RKO (cell line): ENCODE results near the gene ERGIC1.
A peak's percentile ranks its signal among the peaks of the same experiment; 100 is the strongest.
"Not testable (repeated sequence)": the region's sequence is repeated elsewhere in the genome, so short reads cannot be mapped to it uniquely, and the experiment has no call there.

Source experiments
- DNase-seq: peaks from one replicate; pipeline ENCODE4 v3.0.0-alpha.2; 2016; ENCODE audit warnings: low spot score

Gene ERGIC1

DNA sequence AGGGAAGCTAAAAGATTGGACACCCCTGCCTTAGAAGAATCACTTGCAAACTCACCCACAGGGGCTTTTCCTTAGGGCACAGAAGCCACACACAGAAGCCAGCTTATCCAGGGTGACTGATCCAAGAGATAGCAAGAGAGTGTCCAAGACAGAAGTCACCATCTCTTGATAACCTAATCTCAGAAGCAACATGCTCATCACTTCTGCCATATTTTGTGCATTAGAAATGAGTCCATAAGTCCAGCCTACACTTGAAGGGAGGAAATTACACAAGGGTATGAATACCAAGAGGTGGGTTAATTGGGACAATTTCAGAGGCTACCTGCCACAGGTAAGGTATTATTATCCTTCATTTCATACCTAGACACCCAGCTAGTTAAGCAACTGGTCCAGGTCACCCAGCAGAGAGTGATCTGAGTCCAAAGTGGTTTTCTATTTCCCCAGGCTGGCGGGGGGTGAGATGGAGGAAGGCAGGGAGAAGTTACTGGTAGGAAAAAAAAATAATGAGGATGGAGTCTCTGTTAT lies 3.7 kb upstream of the ERGIC1 start:
- no peak for DNase-seq

GRCh38 chr5:172830876-172831662 lies 3.0 kb upstream of the ERGIC1 start:
- DNase-seq = peak; percentile 81

GRCh38 chr5:172832383-172833315 lies 1.4 kb upstream of the ERGIC1 start:
- DNase-seq = no peak

- DNase-seq = no peak
Measured at GRCh38 chr5:172833372-172833685, 722 bp upstream of the ERGIC1 start.

DNA sequence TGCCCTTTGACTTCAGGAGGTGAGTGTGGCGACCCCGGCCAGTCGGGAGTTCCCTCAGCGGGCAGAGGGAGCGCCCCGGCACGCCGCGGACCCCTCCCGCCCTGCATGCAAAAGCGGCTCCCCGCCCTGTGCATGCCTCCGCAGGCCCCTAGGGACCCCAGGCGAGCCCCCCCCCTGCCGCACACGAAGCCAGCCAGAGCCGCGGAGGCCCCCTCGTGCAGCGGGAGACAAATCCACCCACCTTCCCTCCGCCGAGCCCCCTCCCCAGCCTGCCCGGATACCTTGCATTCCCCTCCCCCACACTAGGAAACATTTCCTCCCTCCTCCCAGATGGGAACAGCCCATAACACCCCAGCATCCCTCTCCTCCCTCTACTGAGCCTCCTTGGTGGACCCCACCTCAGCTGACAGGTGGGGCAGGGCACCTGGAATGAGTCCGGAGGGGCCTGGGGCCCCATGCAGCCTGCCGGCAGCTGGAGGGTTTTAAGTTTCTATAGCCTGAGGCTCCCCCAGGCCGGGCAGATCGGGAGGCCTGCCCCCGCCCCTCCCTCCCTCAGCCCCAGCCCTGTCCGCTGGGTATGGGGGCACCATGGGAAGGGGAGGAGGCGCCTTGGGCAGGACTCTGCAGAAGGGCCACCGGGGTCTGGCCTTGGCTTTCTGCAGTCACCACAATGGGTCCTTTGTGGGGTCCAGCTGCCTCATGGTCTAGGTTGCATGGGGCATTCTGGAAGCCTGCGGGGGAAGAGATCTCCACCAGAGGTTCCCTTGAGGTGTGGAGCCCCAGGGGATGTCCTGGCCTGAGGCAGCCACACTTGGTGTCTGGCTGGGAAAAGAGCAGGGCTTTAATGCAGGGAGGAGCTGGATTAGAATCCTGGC lies 601 bp downstream of the ERGIC1 start:
- DNase-seq = peak; percentile 25

DNA sequence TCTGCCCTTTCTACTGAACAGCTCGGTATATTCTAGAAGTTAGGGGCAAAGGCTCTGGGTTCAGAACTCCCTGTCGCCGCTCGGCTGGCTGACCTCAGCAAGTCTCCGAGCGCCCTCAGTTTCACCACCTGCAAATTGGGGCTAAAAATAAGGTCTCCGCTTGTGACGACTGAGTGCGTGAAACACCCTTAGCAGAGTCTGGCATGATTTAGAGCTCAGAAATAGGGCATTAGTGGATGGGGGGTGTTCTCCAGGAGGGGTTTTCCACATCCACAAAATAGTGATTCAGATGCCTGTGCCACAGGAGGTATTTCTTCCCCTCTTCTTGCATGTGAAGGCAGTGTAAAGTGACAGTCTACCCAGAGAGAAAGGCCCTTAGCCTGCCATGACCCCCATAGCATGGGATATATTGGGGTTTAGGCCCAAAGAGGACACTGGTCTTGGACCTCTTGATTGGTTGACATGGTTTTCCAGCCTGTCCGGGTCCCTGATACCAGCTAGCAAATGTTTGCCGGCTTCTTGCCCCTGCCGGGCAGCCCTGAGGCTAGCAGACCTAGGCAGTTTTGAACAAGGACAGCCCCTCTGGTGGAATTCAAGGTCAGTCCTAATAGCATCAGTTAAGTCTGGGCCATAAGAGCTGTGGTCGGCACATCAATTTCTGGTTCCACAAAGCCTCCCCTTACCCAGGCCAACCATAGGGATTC lies 1.4 kb downstream of the ERGIC1 start:
- DNase-seq = no peak

- no peak for DNase-seq
Measured at GRCh38 chr5:172835994-172836356, 1.9 kb downstream of the ERGIC1 start.

DNA sequence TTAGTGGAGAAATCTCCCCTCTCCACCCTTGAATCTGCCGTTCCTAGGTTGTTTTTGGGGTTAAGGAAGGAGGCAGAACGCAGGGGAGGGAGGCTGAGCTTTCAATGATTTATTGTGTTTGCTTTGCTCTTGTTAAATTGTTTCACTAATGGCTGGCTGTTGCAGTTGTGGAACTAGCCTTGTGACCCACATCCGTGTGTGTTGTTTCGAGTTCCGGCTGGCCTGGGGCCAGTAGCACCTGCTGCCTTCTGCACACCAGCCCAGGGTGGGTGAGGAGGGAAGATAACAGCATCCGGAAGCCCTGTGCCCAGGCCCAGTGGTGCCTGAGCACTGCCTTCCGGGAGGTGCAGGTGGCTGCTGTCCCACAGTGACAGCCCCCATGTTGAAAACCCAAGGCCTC lies 3.6 kb downstream of the ERGIC1 start:
- DNase-seq = no peak

DNA sequence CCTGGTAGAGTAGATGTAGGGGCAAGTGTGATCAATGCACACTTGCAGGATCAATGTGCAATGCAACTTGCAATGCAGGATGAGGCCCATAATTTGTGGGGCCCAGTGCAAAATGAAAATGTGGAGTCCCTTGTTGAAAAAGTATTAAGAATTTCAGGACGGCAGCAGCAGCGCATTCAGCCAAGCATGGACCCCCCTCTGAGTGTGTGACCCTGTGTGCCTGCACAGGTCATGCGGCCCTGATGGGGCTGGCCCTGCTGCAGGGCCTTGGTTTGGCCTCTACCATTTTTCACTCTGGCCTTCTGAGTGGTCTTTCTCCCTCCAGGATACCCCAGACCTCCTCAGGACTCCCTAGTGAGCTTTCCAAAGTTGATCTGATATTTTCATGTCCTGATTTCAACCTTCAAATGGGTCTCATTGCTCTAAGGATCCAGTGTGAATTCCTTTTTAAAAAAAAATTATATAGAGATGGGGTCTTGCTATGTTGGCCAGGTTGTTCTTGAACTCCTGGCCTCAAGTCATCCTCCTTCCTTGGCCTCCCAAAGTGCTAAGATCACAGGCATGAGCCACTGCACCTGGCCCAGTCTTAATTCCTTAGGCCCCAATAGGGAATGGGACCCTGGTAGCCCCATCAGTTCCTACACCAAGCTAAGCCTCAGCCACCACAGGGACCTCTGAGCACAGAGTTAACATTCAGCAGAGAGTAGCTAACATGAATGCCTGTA lies 4.3 kb downstream of the ERGIC1 start:
- no peak for DNase-seq

DNA sequence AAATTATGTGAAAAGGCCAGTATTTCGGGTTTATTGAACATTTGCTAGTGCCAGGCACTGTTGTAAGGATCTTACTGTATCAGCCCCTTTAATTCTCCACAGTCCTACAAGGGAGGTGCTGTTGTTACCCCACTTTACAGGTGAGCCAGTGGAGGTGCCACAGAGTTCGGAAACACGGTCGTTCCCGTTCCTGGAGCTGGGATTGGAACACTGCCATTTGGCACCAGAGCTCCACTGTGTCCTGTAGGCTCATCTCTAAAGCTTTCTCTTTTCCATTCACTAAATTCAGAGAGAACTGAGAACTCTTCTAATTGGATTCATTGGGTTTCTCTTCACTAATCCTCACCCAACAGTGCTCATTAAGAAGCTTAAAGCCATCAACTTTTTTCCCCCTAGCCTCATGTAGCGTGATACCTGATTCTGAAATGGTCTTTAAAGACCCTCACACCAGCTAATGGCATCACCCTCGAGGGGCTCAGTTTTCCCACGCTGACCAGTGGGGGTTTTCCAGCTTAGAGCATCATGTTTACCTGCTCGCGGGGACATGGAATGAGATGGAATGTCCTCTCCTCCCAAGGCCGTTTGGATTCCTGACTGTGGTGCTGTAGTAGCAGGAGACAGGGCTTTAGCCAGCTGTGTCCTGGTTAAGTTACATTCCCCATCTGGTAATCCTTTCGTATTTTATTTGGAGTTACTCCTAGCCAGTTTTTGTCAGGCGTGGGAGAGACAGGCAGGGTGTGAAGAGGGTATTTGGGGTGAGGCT lies 5.8 kb downstream of the ERGIC1 start:
- no peak for DNase-seq

GRCh38 chr5:172840432-172841154 lies 6.5 kb downstream of the ERGIC1 start:
- DNase-seq = no peak

GRCh38 chr5:172841256-172841655 lies 7.2 kb downstream of the ERGIC1 start:
- DNase-seq = no peak

DNA sequence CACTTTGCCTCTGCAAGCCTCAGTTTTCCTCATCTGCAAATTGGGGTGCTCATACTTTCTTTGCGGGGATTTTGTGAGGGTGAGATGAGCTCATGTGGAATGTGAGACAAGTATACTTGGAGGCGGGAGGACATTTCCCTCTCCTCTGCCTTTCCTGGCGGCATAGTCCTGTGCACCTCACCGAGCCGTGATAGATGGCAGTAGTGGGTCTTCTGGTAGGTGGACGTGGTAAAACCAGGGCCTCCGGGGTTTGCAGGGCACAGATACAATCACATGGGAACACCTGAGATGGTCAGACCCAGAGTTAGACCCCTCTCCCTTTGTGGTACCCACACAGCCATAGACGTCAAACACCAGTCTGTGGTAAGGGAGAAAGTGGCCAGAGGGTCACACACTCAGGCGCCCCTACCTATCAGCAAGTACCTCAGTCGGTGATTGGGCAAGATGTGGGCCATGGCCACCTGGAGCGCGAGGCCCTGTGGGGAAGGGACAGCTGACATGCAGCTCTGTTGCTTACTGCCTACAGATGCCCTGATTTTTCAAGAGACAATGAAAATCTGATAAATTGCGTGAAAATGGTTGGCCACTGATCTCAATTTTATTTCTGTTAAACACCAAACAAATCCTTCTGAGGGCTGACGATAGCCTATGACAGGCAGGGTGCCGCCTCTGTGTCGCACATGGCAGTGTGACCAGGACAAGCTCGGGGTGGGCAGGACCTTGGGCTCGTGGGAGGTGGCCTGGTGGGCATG lies 9.9 kb downstream of the ERGIC1 start:
- DNase-seq = no peak

GRCh38 chr5:172844577-172844838 lies 10.5 kb downstream of the ERGIC1 start:
- DNase-seq = no peak

DNA sequence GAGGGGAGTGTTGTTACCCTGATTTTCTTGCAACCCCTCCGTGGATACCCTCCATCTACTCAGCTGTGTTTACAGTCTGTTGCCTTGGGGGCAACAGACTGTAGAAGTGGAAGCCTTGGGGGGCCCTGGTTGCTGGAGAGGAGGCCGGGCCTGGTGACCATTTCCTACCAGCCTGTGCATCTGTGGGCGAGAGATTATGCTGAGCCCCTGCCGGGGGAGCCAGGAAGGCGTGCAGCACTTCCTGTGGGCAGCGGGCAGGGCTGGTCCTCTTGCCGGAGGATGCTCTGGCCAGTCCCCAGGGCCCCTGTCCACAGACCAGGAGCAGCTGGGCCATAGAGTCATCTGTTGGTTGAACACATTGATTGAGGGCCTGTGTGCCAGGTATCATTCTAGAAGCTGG lies 11.1 kb downstream of the ERGIC1 start:
- DNase-seq = no peak

DNA sequence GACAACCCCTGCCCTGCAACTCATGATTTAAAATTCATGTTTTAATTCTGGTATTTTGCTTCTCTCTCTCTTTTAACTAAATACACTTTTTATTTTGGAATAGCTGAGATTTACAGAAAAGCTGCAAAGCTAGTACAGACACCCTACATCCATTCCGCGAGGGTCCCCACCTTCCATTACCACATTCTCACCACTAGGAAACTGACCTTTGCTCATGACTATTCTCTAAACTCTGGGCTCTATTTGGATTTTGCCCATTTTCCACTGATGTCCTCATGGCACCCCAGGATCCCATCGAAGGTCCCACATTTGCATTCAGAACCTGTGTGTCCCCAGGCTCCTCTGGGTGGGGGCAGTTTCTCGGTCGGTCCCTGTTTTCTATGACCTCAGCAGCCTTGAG lies 11.5 kb downstream of the ERGIC1 start:
- no peak for DNase-seq

GRCh38 chr5:172846249-172846648 lies 12.2 kb downstream of the ERGIC1 start:
- no peak for DNase-seq

- DNase-seq = no peak
Measured at GRCh38 chr5:172846677-172847076, 12.6 kb downstream of the ERGIC1 start.

- DNase-seq = not testable (repeated sequence)
Measured at GRCh38 chr5:172847584-172847983, 13.5 kb downstream of the ERGIC1 start.
